H7 (cell line): ENCODE data around the gene PERCC1. TPM values are rescaled to one million over a fixed set of nuclear protein-coding genes. Genes with fewer than 3 reads are reported as not detected.

Experiments
- DNase-seq: peaks from one replicate; pipeline ENCODE4 v3.0.0; 2012
- H3K27me3 ChIP-seq: 2 replicates; pipeline ENCODE4 v1.6.0; 2011; ENCODE audit warnings: mild to moderate bottlenecking, low read length; ENCODE audit not compliant: control insufficient read depth, insufficient read depth
- H3K36me3 ChIP-seq: replicated peaks from 2 replicates; pipeline ENCODE4 v1.5.1; 2011; ENCODE audit warnings: low read length; ENCODE audit not compliant: control insufficient read depth, insufficient read depth
- H3K4me3 ChIP-seq: 2 replicates; pipeline ENCODE4 v1.5.1; 2011; ENCODE audit warnings: low read depth, mild to moderate bottlenecking, control low read depth, low read length, moderate library complexity; ENCODE audit not compliant: insufficient read depth
- total RNA-seq: library from RNA; depleted of rRNA; stranded (reverse); fragments of >200 nt; shearing (Covaris generic); gene quantifications from 2 replicates; pipeline ENCODE4 v1.2.3, GENCODE V29; 2014

The PERCC1 gene
- total RNA-seq, 1 experiment from 2014 or later: not detected

GRCh38 chr16:1424028-1424427 is 6.8 kb upstream of the PERCC1 start:
- Histone ChIP-seq H3K36me3 (no peaks in the 10 kb centered on the region), H3K27me3 (no peaks in the 10 kb centered on the region)
- no peak for DNase-seq

DNA sequence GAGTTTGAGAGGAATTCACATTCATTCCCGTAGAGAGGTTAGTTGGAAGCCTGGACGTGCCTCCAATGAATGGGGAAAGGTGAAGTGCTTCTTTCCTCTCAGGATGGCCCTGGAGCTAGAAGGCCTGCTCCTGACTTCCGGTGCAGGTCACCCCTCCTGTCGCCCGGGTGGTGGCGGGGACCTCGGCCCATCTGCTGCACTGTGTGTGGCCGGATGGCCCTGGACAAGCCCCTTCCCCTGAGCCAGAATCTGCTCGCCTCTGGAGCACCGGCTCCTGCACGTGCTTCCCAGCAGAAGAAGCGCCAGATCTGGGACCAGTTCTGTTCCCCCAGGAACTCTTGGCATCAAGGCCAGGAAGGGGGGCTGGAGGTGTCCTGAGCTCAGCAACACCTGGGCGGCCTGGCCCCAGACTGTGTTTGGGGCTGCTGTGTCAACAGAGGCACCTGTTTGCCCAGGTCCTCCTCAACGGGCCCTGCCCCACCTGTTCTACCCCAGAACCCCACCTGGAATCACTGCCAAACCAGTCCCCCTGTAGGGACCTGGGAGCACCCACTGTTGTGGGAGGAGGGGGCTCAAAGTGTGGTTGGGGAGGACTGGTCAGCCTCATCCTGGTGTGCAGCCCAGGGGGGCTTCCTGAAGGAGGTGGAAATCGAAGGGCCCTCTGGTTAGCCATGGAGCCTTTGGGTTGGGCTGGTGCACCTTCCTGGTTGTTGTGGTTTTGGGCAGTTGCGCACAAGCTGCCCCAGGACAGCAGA is 5.1 kb upstream of the PERCC1 start:
- Histone ChIP-seq H3K27me3 (no peaks in the 10 kb centered on the region), H3K36me3 (no peaks in the 10 kb centered on the region), H3K4me3 (no peak overlapping the region)
- peak; percentile 57 for DNase-seq

More at GRCh38 chr16:1424028-1424427, 6.8 kb upstream of the PERCC1 start:
- H3K4me3 ChIP-seq: no peak overlapping the region

GRCh38 chr16:1426734-1427471 is 4.0 kb upstream of the PERCC1 start:
- Histone ChIP-seq H3K27me3 (no peaks in the 10 kb centered on the region), H3K36me3 (no peaks in the 10 kb centered on the region), H3K4me3 (no peak overlapping the region)
- DNase-seq: peak; percentile 87

- Histone ChIP-seq H3K36me3 (no peaks in the 10 kb centered on the region), H3K4me3 (no peak overlapping the region), H3K27me3 (no peaks in the 10 kb centered on the region)
- peak; percentile 73 for DNase-seq
These were observed 3.1 kb upstream of the PERCC1 start for GRCh38 chr16:1427473-1428461.

DNA sequence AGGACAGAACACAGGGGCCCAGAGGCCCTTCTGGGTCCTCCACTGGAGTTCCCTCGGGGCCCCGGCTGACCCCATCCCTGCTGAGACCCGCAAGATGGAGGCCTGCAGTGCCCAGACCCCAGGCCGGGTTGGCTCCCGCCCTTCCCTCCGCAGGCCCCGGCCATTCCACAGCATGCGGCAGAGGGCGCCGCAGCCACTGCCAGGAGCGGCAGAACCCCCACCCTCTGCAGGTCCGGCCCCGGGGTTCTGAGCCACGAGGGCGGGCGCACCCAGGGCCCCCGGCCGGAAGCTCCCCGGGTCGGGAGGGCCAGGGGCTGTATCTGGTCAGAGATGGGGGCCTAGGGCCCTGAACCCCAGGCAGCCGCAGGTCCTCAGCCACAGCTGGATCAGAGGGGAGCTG is 2.4 kb upstream of the PERCC1 start:
- H3K4me3 ChIP-seq: no peak overlapping the region
- peak; percentile 98 for DNase-seq
- H3K36me3 ChIP-seq: no peaks in the 10 kb centered on the region
- no peaks in the 10 kb centered on the region for H3K27me3 ChIP-seq

DNA sequence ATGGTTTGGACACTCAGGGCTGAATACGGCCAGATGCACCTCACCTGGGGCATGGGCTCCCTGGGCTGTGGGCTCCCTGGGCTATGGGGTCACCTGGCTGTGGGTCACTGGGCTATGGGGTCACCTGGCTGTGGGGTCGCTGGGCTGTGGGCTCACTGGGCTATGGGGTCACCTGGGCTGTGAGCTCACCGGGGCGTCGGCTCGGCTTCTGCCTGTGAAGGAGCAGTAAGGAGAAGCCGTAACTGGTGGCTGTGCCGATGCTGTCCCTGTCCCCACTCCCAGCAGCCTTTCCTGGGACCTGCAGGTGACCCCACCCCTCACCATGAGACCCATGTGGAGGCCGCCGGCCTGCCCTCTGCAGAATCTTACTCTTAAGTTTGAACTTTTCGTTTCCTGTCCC is 1.9 kb upstream of the PERCC1 start:
- DNase-seq: no peak
- Histone ChIP-seq H3K36me3 (no peaks in the 10 kb centered on the region), H3K4me3 (no peak overlapping the region), H3K27me3 (no peaks in the 10 kb centered on the region)

DNA sequence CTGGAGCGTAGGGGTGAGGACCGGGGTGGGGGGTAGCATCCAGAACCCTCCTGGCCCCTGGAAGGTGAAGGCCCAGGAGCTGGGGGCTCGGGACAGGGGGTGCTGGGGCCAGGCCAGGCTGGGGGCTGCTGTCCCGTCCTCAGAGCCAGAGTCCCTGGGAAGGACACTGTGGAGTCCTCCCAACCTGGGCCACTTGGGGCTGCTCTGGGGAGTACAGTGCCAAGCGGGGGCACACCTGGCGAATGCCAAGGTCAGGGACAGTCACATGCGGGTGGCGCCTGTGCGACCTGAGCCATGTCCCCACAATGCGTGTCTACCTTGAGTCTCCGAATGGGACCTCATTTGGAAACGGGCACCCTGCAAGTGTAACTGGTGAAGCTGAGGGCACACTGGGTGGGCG is 1.2 kb upstream of the PERCC1 start:
- no peak overlapping the region for H3K4me3 ChIP-seq
- H3K36me3 ChIP-seq: no peaks in the 10 kb centered on the region
- H3K27me3 ChIP-seq: no peaks in the 10 kb centered on the region
- DNase-seq: peak; percentile 48

- H3K27me3 ChIP-seq: no peaks in the 10 kb centered on the region
- no peaks in the 10 kb centered on the region for H3K36me3 ChIP-seq
- DNase-seq: no peak
- no peak overlapping the region for H3K4me3 ChIP-seq
These were observed 592 bp upstream of the PERCC1 start for GRCh38 chr16:1430214-1430758.

DNA sequence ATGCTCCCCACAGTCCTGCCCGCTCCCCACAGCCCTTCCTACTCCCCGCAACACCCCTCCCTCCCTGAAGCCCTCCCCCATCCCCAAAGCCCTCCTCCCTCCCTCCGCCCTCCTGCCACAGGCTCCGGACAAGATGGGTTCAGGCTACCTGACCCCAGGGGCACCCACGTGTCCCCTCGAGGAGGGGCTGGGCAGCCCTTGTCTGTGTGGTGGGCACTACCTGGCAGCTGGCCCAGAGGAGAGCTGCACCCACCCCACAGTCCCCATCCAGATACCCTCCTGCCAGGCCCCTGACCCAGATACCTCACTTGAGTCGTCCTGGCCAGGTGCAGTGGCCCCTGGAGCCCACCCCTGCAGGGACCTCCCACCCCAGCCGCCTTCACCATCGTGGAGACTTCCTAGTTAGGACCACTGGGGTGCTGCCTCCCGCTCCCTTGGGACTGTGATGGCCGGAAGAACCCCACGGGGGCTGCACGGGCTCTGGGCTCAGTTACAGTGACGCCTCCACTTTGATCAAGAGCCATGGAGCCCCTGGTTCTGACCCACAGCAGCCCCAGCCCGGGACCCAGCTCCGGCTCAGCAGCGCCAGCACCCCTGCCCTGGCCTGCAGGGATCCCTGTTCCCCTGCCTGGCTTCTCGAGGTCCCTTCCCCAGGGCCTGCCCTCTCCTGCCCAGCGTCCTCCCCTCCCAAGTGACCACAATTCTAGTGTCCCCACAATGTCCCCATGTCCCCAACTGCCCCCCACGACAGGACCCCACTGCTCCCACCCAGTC is 806 bp downstream of the PERCC1 start:
- Histone ChIP-seq H3K4me3 (no peak overlapping the region), H3K36me3 (no peaks in the 10 kb centered on the region), H3K27me3 (no peaks in the 10 kb centered on the region)
- DNase-seq: peak; percentile 57

DNA sequence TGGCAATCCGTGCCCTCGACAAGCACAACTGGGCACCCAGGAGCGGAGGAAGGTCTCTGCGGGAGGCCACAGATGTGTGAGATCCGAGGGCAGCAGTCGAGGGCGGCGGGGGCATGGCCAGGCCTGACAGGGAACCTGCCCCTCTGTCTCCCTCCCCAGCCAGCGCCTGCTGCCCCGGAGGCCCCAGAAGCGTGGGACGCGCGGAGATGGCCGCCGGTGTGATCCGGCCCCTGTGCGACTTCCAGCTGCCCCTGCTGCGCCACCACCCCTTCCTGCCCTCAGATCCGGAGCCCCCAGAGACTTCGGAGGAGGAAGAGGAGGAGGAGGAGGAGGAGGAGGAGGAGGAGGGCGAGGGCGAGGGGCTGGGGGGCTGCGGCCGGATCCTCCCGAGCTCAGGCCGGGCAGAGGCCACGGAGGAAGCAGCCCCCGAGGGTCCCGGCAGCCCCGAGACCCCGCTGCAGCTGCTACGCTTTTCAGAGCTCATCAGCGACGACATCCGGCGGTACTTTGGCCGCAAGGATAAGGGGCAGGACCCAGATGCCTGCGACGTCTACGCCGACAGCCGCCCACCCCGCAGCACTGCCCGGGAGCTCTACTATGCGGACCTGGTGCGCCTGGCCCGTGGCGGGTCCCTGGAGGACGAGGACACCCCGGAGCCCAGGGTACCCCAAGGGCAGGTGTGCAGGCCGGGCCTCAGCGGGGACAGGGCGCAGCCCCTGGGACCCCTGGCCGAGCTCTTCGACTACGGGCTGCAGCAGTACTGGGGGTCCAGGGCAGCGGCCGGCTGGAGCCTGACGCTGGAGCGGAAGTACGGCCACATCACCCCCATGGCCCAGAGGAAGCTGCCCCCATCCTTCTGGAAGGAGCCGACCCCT is 1.7 kb downstream of the PERCC1 start:
- H3K4me3 ChIP-seq: no peak overlapping the region
- H3K27me3 ChIP-seq: no peaks in the 10 kb centered on the region
- DNase-seq: peak; percentile 66
- H3K36me3 ChIP-seq: no peaks in the 10 kb centered on the region

GRCh38 chr16:1433263-1433560 is 2.3 kb downstream of the PERCC1 start:
- Histone ChIP-seq H3K27me3 (no peaks in the 10 kb centered on the region), H3K4me3 (no peak overlapping the region), H3K36me3 (no peaks in the 10 kb centered on the region)
- peak; percentile 61 for DNase-seq

GRCh38 chr16:1433756-1434155 is 2.9 kb downstream of the PERCC1 start:
- Histone ChIP-seq H3K4me3 (no peak overlapping the region), H3K36me3 (no peaks in the 10 kb centered on the region), H3K27me3 (no peaks in the 10 kb centered on the region)
- DNase-seq: peak; percentile 69
